CD14-positive monocyte (primary cell): ENCODE results near the gene MOB1B. TPM values are rescaled to one million over a fixed set of nuclear protein-coding genes. Genes with fewer than 3 reads are reported as not detected.

ENCODE experiments used
- DNase-seq, 3 donors: peaks; one replicate each; pipeline ENCODE4 v3.0.0-alpha.2; 2011 to 2022
- H2AFZ ChIP-seq: 2 replicates; pipeline ENCODE4 v1.6.0; 2012; ENCODE audit warnings: mild to moderate bottlenecking, low read depth, low read length, inconsistent platforms; ENCODE audit not compliant: insufficient read depth, poor library complexity, severe bottlenecking
- H3K27ac ChIP-seq, 2 donors: 1 replicate in 1 of 2; 2 replicates in 1 of 2; pipeline ENCODE4 v1.5.1; 2012 to 2013; ENCODE audit warnings: low read length in 2 of 2, control low read depth in 1 of 2, inconsistent platforms in 1 of 2, low read depth in 1 of 2, mild to moderate bottlenecking in 1 of 2
- H3K27me3 ChIP-seq, 2 donors: one replicate each; pipeline versions ENCODE4 v1.6.0 to v1.6.1; 2011 to 2013; ENCODE audit warnings: low read length in 2 of 2; ENCODE audit not compliant: control insufficient read depth in 2 of 2, insufficient read depth in 2 of 2
- H3K36me3 ChIP-seq, 2 donors: replicated peaks in 1 of 2; 1 replicate in 1 of 2; 2 replicates in 1 of 2; pipeline versions ENCODE4 v1.5.1 to v1.6.1; 2012 to 2013; ENCODE audit warnings: low read length in 2 of 2, control low read depth in 1 of 2, inconsistent platforms in 1 of 2, mild to moderate bottlenecking in 1 of 2; ENCODE audit not compliant: insufficient read depth in 2 of 2, control insufficient read depth in 1 of 2
- H3K4me1 ChIP-seq, 2 donors: 1 replicate in 1 of 2; 2 replicates in 1 of 2; pipeline versions ENCODE4 v1.5.1 to v1.6.1; 2012 to 2013; ENCODE audit warnings: low read length in 2 of 2, control low read depth in 1 of 2, inconsistent platforms in 1 of 2, mild to moderate bottlenecking in 1 of 2, moderate library complexity in 1 of 2; ENCODE audit not compliant: insufficient read depth in 2 of 2, control insufficient read depth in 1 of 2
- H3K4me2 ChIP-seq: replicated peaks from 2 replicates; pipeline ENCODE3; 2012; ENCODE audit warnings: low read length, moderate library complexity, mild to moderate bottlenecking; ENCODE audit not compliant: poor library complexity, severe bottlenecking; ENCODE audit errors: extremely low read depth
- H3K4me3 ChIP-seq, 3 experiments: fragments of 200-600 bp in 1 of 3; sonication (generic) in 1 of 3; replicated peaks in 1 of 3; 1 replicate in 2 of 3; 2 replicates in 1 of 3; pipeline ENCODE4 v1.5.1; 2011 to 2013; ENCODE audit warnings: low read length in 3 of 3, mild to moderate bottlenecking in 3 of 3, control low read depth in 2 of 3, low read depth in 2 of 3, inconsistent platforms in 1 of 3, moderate library complexity in 1 of 3
- H3K79me2 ChIP-seq: 2 replicates; pipeline ENCODE4 v1.6.0; 2012; ENCODE audit warnings: mild to moderate bottlenecking, control low read depth, inconsistent platforms, low read length, moderate library complexity; ENCODE audit not compliant: insufficient read depth
- H3K9ac ChIP-seq: 2 replicates; pipeline ENCODE4 v1.6.0; 2017; ENCODE audit warnings: low read length, mild to moderate bottlenecking; ENCODE audit not compliant: insufficient read depth, poor library complexity, severe bottlenecking
- H3K9me3 ChIP-seq, 2 donors: replicated peaks in 1 of 2; 1 replicate in 1 of 2; 2 replicates in 1 of 2; pipeline versions ENCODE4 v1.5.1 to v1.6.1; 2012 to 2013; ENCODE audit warnings: low read length in 2 of 2, control low read depth in 1 of 2; ENCODE audit not compliant: control insufficient read depth in 1 of 2, insufficient read depth in 1 of 2
- H4K20me1 ChIP-seq: 2 replicates; pipeline ENCODE4 v1.6.0; 2012; ENCODE audit warnings: mild to moderate bottlenecking, low read length, control low read depth, moderate library complexity; ENCODE audit not compliant: insufficient read depth
- H3K27ac Mint-ChIP-seq, 7 donors: one replicate each; pipeline ENCODE4 v1.8.0; 2020; ENCODE audit warnings: mild to moderate bottlenecking in 7 of 7, mixed read lengths in 7 of 7, moderate library complexity in 6 of 7, inconsistent platforms in 2 of 7
- H3K27me3 Mint-ChIP-seq, 3 donors: one replicate each; pipeline ENCODE4 v1.8.0; 2021 to 2022; ENCODE audit warnings: low read depth in 3 of 3, mild to moderate bottlenecking in 3 of 3, mixed read lengths in 3 of 3, moderate library complexity in 3 of 3, inconsistent platforms in 1 of 3
- H3K36me3 Mint-ChIP-seq, 2 donors: one replicate each; pipeline ENCODE4 v1.8.0; 2020; ENCODE audit warnings: mixed read lengths in 2 of 2, inconsistent platforms in 1 of 2, mild to moderate bottlenecking in 1 of 2
- H3K4me1 Mint-ChIP-seq: one replicate; pipeline ENCODE4 v1.8.0; 2020; ENCODE audit warnings: mild to moderate bottlenecking, mixed read lengths
- H3K4me3 Mint-ChIP-seq, 2 donors: one replicate each; pipeline ENCODE4 v1.8.0; 2020; ENCODE audit warnings: mild to moderate bottlenecking in 2 of 2, mixed read lengths in 2 of 2, moderate library complexity in 1 of 2
- H3K9me3 Mint-ChIP-seq, 7 donors: one replicate each; pipeline ENCODE4 v1.8.0; 2020 to 2022; ENCODE audit warnings: mixed read lengths in 7 of 7, mild to moderate bottlenecking in 6 of 7, moderate library complexity in 6 of 7, inconsistent platforms in 2 of 7
- CTCF ChIP-seq: fragments of 200-600 bp; IDR thresholded peaks from one replicate; pipeline ENCODE4 v1.8.0; 2022; ENCODE audit warnings: antibody characterized with exemption, mild to moderate bottlenecking
- WGBS: methylation state at CpG from one replicate; pipeline ENCODE4 v1.1.5; 2013; ENCODE audit warnings: missing lambda C conversion rate; ENCODE audit not compliant: insufficient coverage; 5-methylcytosine and 5-hydroxymethylcytosine counted together
- intact Hi-C, 2 donors: fragments of 100-400 bp; cut with micrococcal nuclease; formaldehyde crosslinking; loops; one replicate each; pipeline versions ENCODE4 v1.15.0 to v1.15.1; 2023
- polyA plus RNA-seq, 3 donors: library from polyadenylated mRNA; depleted of rRNA in 1 of 3; unstranded in 2 of 3; stranded (reverse) in 1 of 3; fragments of 300-500 nt in 2 of 3; fragments of >200 nt in 1 of 3; fragmentation: Illumina TruSeq in 2 of 3; gene quantifications; 1 replicate in 2 of 3; 2 replicates in 1 of 3; pipeline ENCODE4 v1.2.3, GENCODE V29; 2012 to 2021

MOB1B gene
- polyA plus RNA-seq, 3 donors = 3.9 to 10.7 (median 7.0) TPM

DNA sequence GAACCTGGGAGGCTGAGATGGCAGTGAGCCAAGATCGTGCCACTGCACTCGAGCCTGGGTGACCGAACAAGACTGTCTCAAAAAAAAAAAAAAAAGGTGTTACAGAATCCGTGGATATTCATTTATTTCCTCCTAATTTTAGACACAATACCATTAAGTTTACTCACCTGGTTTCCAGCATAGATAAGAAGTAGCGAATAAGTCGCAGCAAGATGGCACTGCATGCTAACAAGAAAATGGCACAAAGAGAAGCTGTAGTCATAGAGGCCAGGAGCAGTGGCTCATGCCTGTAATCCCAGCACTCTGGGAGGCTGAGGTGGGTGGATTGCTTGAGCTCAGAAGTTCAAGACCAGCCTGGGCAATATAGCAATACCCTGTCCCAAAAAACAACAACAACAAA is 17.0 kb upstream of the MOB1B start:
- no peak overlapping the region for H3K27ac Mint-ChIP-seq
- no CpG with 5 or more reads among the region's 6 CpGs for WGBS
- Histone ChIP-seq H3K4me2 (no peak overlapping the region), H3K27ac (no peak overlapping the region), H3K36me3 (no peaks in the 10 kb centered on the region), H3K79me2 (no peaks in the 10 kb centered on the region), H3K9me3 (no peaks in the 10 kb centered on the region), H3K4me1 (no peaks in the 10 kb centered on the region), H3K4me3 (no peak overlapping the region), H4K20me1 (no peaks in the 10 kb centered on the region), H3K9ac (no peak overlapping the region), H3K27me3 (no peaks in the 10 kb centered on the region), H2AFZ (no peak overlapping the region)
- H3K9me3 Mint-ChIP-seq = peaks cover 0 to 5% (median 0%) of the 10 kb centered on the region in 7 donors
- no peak overlapping the region for H3K4me3 Mint-ChIP-seq
- intact Hi-C loops = no loop called here
- peak in 1 of 3 donors; percentile 20 for DNase-seq
- H3K4me1 Mint-ChIP-seq = no peaks in the 10 kb centered on the region
- no peaks in the 10 kb centered on the region for H3K36me3 Mint-ChIP-seq
- peaks cover 2 to 7% (median 3%) of the 10 kb centered on the region in 3 donors for H3K27me3 Mint-ChIP-seq
- TF ChIP-seq CTCF = no peak

- Histone ChIP-seq H3K27me3 (no peaks in the 10 kb centered on the region), H3K36me3 (no peaks in the 10 kb centered on the region), H3K4me2 (peak overlapping the region; percentile 21), H3K9ac (no peak overlapping the region), H3K9me3 (no peaks in the 10 kb centered on the region), H3K79me2 (no peaks in the 10 kb centered on the region), H3K4me1 (peaks cover 21 to 22% of the 10 kb centered on the region in 2 donors), H2AFZ (peak overlapping the region; percentile 2), H3K27ac (peak overlapping the region; percentile 55 to 80), H4K20me1 (no peaks in the 10 kb centered on the region), H3K4me3 (no peak overlapping the region)
- H3K4me1 Mint-ChIP-seq = peaks cover 21% of the 10 kb centered on the region
- intact Hi-C loops = loop anchor here in 1 of 2 donors (10.0 kb wide), 2 partner anchors 47 to 53 kb away; no protein-coding TSS in a partner anchor
- no peaks in the 10 kb centered on the region for H3K36me3 Mint-ChIP-seq
- H3K4me3 Mint-ChIP-seq = peak overlapping the region; percentile 33 to 48
- H3K9me3 Mint-ChIP-seq = no peaks in the 10 kb centered on the region
- H3K27ac Mint-ChIP-seq = peak overlapping the region; percentile 82 to 95 (median 92)
- peak; percentile 92 to 97 (median 92) for DNase-seq
- TF ChIP-seq CTCF = no peak
- WGBS = 11% methylated on average over 9 of the region's 11 CpGs
- peaks cover 0 to 9% (median 1%) of the 10 kb centered on the region in 3 donors for H3K27me3 Mint-ChIP-seq
Measured at GRCh38 chr4:70892086-70892769, 9.9 kb upstream of the MOB1B start.
